A549 (cell line): ENCODE measurements around the gene FHAD1.

ENCODE experiments used
- JUN ChIP-seq, 2 experiments: fragments of >200 bp; sonication (Bioruptor Twin); formaldehyde crosslinking; IDR thresholded peaks; 2 replicates in 1 of 2; 3 replicates in 1 of 2; pipeline ENCODE4 v1.6.1; 2016 to 2017
- PHF8 ChIP-seq: fragments of 200-600 bp; sonication (generic); IDR thresholded peaks from 2 replicates; pipeline ENCODE4 v1.6.1; 2016; ENCODE audit warnings: low read depth, mild to moderate bottlenecking, antibody characterized with exemption, moderate library complexity, borderline replicate concordance
- POLR2A ChIP-seq: IDR thresholded peaks from 2 replicates; pipeline ENCODE4 v1.6.1; 2012; ENCODE audit warnings: mild to moderate bottlenecking, low read length
- TF ChIP-seq, protein P1 (sequence below): fragments of >200 bp; sonication (Bioruptor Twin); formaldehyde crosslinking; IDR thresholded peaks from 3 replicates; pipeline ENCODE4 v1.5.1; 2016

DNA sequence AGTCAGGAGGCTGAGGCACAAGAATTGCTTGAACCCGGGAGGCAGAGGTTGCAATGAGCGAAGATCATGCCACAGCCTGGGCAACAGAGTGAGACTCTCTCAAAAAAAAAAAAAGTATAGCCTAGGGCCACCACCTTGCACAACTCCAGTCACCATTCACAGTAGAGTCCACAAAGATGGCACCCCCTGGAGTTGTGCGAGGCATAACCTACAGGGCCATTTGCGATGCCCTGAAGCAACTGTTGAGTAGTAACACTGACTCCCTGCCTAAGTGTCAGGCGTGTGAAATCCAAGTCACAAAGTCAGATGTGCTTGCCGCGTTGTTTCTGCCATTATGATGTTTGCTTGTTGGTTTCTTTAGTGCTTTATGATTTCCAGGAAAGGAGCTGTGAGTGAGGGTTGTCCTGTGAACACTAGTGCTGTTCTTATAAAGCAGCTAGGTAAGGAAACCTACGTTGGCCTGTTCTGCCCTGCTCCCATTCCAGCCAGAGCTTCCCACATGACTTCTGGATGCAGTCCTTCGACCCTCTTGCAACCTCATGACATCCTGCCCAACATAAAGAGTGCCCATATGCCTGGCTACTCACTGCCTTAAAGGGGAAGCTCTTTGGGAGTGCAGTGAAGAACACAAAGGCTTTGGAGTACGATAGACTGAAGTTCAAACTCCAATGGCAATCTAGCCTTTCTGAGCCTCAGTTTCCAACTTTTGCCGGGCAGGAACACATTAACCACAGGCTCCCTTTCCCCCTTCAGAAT lies 29.8 kb downstream of the FHAD1 start:
- TF ChIP-seq POLR2A (no peak), JUN (IDR thresholded peaks at IDR 0.05) (no peak), PHF8 (no peak)
- TF ChIP-seq, protein P1, sequence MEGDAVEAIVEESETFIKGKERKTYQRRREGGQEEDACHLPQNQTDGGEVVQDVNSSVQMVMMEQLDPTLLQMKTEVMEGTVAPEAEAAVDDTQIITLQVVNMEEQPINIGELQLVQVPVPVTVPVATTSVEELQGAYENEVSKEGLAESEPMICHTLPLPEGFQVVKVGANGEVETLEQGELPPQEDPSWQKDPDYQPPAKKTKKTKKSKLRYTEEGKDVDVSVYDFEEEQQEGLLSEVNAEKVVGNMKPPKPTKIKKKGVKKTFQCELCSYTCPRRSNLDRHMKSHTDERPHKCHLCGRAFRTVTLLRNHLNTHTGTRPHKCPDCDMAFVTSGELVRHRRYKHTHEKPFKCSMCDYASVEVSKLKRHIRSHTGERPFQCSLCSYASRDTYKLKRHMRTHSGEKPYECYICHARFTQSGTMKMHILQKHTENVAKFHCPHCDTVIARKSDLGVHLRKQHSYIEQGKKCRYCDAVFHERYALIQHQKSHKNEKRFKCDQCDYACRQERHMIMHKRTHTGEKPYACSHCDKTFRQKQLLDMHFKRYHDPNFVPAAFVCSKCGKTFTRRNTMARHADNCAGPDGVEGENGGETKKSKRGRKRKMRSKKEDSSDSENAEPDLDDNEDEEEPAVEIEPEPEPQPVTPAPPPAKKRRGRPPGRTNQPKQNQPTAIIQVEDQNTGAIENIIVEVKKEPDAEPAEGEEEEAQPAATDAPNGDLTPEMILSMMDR: no peak
